ENCODE results near the gene NHLRC4. TPM values are rescaled to one million over a fixed set of nuclear protein-coding genes. Genes with fewer than 3 reads are reported as not detected.

The NHLRC4 gene
- total and polyA plus RNA-seq, 9 of the 15 experiments (the other 6 are each of a cell fraction or from before 2014, with no cell fraction given): 0.24 to 3.7 (median 1.3) TPM; not detected in 2

DNA sequence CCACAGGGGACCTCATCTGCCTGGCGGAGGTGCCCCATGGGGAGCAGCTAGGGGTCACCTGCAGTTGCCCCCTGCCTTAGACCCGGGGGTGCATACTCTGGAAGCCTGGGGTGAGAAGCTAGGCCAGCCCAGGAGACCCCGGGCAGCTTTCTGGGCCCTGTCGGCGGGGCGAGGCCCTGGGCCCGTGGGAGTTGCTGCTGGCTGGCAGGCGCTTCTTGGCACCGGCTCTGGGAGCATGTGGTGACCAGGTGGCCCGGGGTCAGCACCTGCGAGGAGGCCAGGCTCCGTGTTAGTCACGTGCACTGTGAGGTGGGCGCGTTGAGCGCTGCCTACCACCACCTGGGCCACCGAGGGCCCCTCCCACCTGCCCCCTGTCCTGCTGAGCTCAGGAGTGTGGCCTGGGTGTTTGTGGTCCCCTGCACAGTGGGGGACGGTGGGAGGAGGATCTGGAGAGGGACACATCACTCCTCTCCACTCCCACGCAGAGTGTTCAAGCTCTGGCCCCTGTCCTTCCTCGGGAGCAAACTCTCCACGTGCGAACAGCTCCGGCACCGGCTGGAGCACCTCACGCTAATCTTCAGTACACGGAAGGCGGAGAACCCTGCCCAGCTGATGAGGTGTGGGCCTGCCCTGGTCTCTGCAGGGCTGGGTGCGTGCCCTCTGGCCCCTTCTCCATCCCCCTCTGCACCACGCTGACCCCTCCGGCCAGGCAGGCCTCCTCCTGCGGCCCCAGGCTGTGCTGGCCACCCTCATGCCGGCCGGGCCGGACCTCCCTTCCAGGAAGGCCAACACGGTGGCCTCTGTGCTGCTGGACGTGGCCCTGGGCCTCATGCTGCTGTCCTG lies 8.8 kb downstream of the NHLRC4 start:
- Histone ChIP-seq H3K4me2 (ENCODE audit: insufficient read depth, low read length) (no peak overlapping the region), H3K9ac (ENCODE audit: insufficient read depth in 1 of 2, low read depth in 2 of 2, low read length in 2 of 2) (peak overlapping the region in 1 of 2 experiments; percentile 79; a peak in 1 of 4 replicates), H3K9me1 (ENCODE audit: control insufficient read depth, insufficient read depth, low read length) (peaks cover 3% of the 10 kb centered on the region), H3K4me1 (replicated peaks in 1 of 2; ENCODE audit: control insufficient read depth in 2 of 2, insufficient read depth in 2 of 2, low read length in 2 of 2) (peaks cover 0 to 90% of the 10 kb centered on the region in 2 experiments; a peak in 4 of 5 replicates), H3K79me2 (ENCODE audit: control insufficient read depth, insufficient read depth, low read length) (peaks cover 16% of the 10 kb centered on the region), H3K9me3 (replicated peaks; ENCODE audit: control insufficient read depth, insufficient read depth, low read depth, low read length) (no peaks in the 10 kb centered on the region), H3K27ac (ENCODE audit: extremely low read depth, low read depth, low read length) (no peak overlapping the region), H3K27me3 (ENCODE audit: control insufficient read depth in 2 of 2, insufficient read depth in 2 of 2, low read length in 2 of 2) (no peaks in the 10 kb centered on the region), H3K36me3 (ENCODE audit: control insufficient read depth, insufficient read depth, low read length) (peaks cover 26% of the 10 kb centered on the region; the same call in 2 of the 3 replicates), H4K20me1 (replicated peaks; ENCODE audit: control insufficient read depth, insufficient read depth, low read length) (peaks cover 9% of the 10 kb centered on the region), H3K4me3 (no peak overlapping the region), H2AFZ (ENCODE audit: low read depth, low read length) (no peak overlapping the region)
- FAIRE-seq (no peak), DNase-seq (ENCODE audit: extremely low read depth in 1 of 4, low spot score in 3 of 4) (no peak), ATAC-seq (no peak)
- POLR2A ChIA-PET: interaction anchor here (1.0 to 1.7 kb wide), 3 partner anchors 8 to 55 kb away, joined by 3 to 6 read pairs (median 6); partner anchors contain the start of genes NHLRC4 and WFIKKN1
- intact Hi-C loops (cut with micrococcal nuclease): loop anchor here (5.0 kb wide), 1 partner anchor 92 kb away; the partner anchor contains the start of gene RHOT2
- no TSS peak for BruUV-seq (replicated peaks)
- whole genome bisulfite sequencing (ENCODE audit: insufficient coverage, low coverage, missing lambda C conversion rate): 84% methylated on average over 25 of the region's 36 CpGs
- in situ Hi-C loops (cut with MboI): loop anchor here (5.0 kb wide), 1 partner anchor 92 kb away; the partner anchor contains the start of gene RHOT2
- CTCF ChIA-PET (ENCODE audit: low intra/inter-chr PET ratio): no interaction called here
- TF ChIP-seq BHLHE40 (IDR thresholded peaks at IDR 0.05; ENCODE audit: low read length): no peak
- TF ChIP-seq ARHGAP35 (IDR thresholded peaks at IDR 0.05; ENCODE audit: partially characterized antibody): no peak
- TF ChIP-seq RBFOX2 (IDR thresholded peaks at IDR 0.05; ENCODE audit: low read depth, low read length): peak; percentile 35
